HEK293 (cell line): Measurements from ENCODE around the gene AP5S1.

Experiments used
- CTCF ChIA-PET: fragments of 350-600 bp; formaldehyde crosslinking; extraction: SDS; loops from one replicate; lab custom pipeline; 2021; ENCODE audit warnings: antibody characterized with exemption; lab: Yijun Ruan, JAX
- POLR2A ChIA-PET: fragments of 300-600 bp; formaldehyde crosslinking; extraction: SDS; loops from one replicate; lab custom pipeline; 2020; ENCODE audit warnings: antibody characterized with exemption, inconsistent platforms; lab: Yijun Ruan, JAX
- H3K27ac ChIP-seq: fragments of 200-500 bp; sonication (Bioruptor generic); 2 replicates; pipeline ENCODE4 v1.5.1; 2014; ENCODE audit warnings: low read depth, low read length, control low read depth, inconsistent platforms; ENCODE audit errors: extremely low read depth
- H3K36me3 ChIP-seq, 2 experiments: fragments of 200-500 bp in 1 of 2; sonication (Bioruptor generic) in 1 of 2; 1 replicate in 1 of 2; 2 replicates in 1 of 2; pipeline ENCODE4 v1.5.1; 2014 to 2017; ENCODE audit warnings: inconsistent platforms in 2 of 2, low read length in 2 of 2; ENCODE audit not compliant: control insufficient read depth in 2 of 2, insufficient read depth in 1 of 2
- H3K4me1 ChIP-seq: fragments of 200-500 bp; sonication (Bioruptor generic); 2 replicates; pipeline ENCODE4 v1.5.1; 2014; ENCODE audit warnings: mild to moderate bottlenecking, low read length, inconsistent platforms; ENCODE audit not compliant: control insufficient read depth, insufficient read depth
- H3K4me3 ChIP-seq: 2 replicates; pipeline ENCODE4 v1.5.1; 2011; ENCODE audit warnings: low read depth, mild to moderate bottlenecking, control low read depth, low read length, moderate library complexity
- H3K9me3 ChIP-seq: fragments of 200-500 bp; sonication (Bioruptor generic); 2 replicates; pipeline ENCODE4 v1.5.1; 2014; ENCODE audit warnings: low read depth, low read length, inconsistent platforms; ENCODE audit not compliant: control insufficient read depth, insufficient read depth
- GLIS2 ChIP-seq: fragments of 450-650 bp; formaldehyde crosslinking; IDR thresholded peaks from 2 replicates; pipeline ENCODE4 v1.5.1; 2016; ENCODE audit warnings: missing biosample characterization, missing genetic modification characterization
- KLF7 ChIP-seq: fragments of 450-650 bp; formaldehyde crosslinking; IDR thresholded peaks from 2 replicates; pipeline ENCODE4 v1.5.1; 2016; ENCODE audit warnings: missing biosample characterization, missing genetic modification characterization, borderline replicate concordance
- RBAK ChIP-seq: fragments of 450-650 bp; formaldehyde crosslinking; IDR thresholded peaks from 2 replicates; pipeline ENCODE4 v1.5.1; 2016; ENCODE audit warnings: missing biosample characterization, missing genetic modification characterization
- SP7 ChIP-seq: fragments of 450-650 bp; formaldehyde crosslinking; IDR thresholded peaks from 2 replicates; pipeline ENCODE4 v1.5.1; 2016; ENCODE audit warnings: missing biosample characterization, missing genetic modification characterization
- TCF7L2 ChIP-seq: IDR thresholded peaks from 2 replicates; pipeline ENCODE4 v1.6.1; 2011; ENCODE audit warnings: low read depth, mild to moderate bottlenecking, inconsistent platforms, low read length, moderate library complexity, borderline replicate concordance
- ZBTB17 ChIP-seq: fragments of 450-650 bp; formaldehyde crosslinking; IDR thresholded peaks from 2 replicates; pipeline ENCODE4 v1.5.1; 2016; ENCODE audit warnings: missing biosample characterization, missing genetic modification characterization
- ZBTB20 ChIP-seq: fragments of 450-650 bp; formaldehyde crosslinking; IDR thresholded peaks from 2 replicates; pipeline ENCODE4 v1.5.1; 2016; ENCODE audit warnings: missing biosample characterization, missing genetic modification characterization
- ZBTB26 ChIP-seq: fragments of 450-650 bp; formaldehyde crosslinking; optimal IDR thresholded peaks from 2 replicates; pipeline ENCODE3; 2016; ENCODE audit warnings: missing biosample characterization, mild to moderate bottlenecking, missing genetic modification characterization
- ZBTB7A ChIP-seq: fragments of 450-650 bp; formaldehyde crosslinking; IDR thresholded peaks from 2 replicates; pipeline ENCODE4 v1.5.1; 2016; ENCODE audit warnings: low read depth, missing biosample characterization, missing genetic modification characterization
- ZNF114 ChIP-seq: fragments of 450-650 bp; formaldehyde crosslinking; IDR thresholded peaks from 2 replicates; pipeline ENCODE4 v1.5.0; 2017; ENCODE audit warnings: missing biosample characterization, missing genetic modification characterization
- ZNF146 ChIP-seq: fragments of 450-650 bp; formaldehyde crosslinking; IDR thresholded peaks from 2 replicates; pipeline ENCODE4 v1.5.1; 2016; ENCODE audit warnings: missing biosample characterization, missing genetic modification characterization
- ZNF274 ChIP-seq, 2 experiments: fragments of 200-500 bp in 1 of 2; fragments of 450-650 bp in 1 of 2; sonication (Bioruptor generic) in 1 of 2; formaldehyde crosslinking in 1 of 2; IDR thresholded peaks; 2 replicates each; pipeline versions ENCODE4 v1.5.1 to v1.6.1; 2014 to 2016; ENCODE audit warnings: borderline replicate concordance in 1 of 2, inconsistent platforms in 1 of 2, low read length in 1 of 2, missing biosample characterization in 1 of 2, missing genetic modification characterization in 1 of 2
- ZNF302 ChIP-seq: fragments of 450-650 bp; formaldehyde crosslinking; IDR thresholded peaks from 2 replicates; pipeline ENCODE4 v1.5.1; 2016; ENCODE audit warnings: missing biosample characterization, missing genetic modification characterization, low read depth
- ZNF394 ChIP-seq: fragments of 450-650 bp; formaldehyde crosslinking; IDR thresholded peaks from 2 replicates; pipeline ENCODE4 v1.5.1; 2016; ENCODE audit warnings: missing biosample characterization, missing genetic modification characterization, mild to moderate bottlenecking, moderate library complexity, borderline replicate concordance
- ZNF548 ChIP-seq: fragments of 450-650 bp; formaldehyde crosslinking; IDR thresholded peaks from 2 replicates; pipeline ENCODE4 v1.5.1; 2016; ENCODE audit warnings: missing biosample characterization, missing genetic modification characterization
- ZNF660 ChIP-seq: fragments of 450-650 bp; IDR thresholded peaks from 2 replicates; pipeline ENCODE4 v1.5.1; 2018; ENCODE audit warnings: missing biosample characterization, mild to moderate bottlenecking, missing genetic modification characterization
- ZNF747 ChIP-seq: fragments of 450-650 bp; formaldehyde crosslinking; IDR thresholded peaks from 2 replicates; pipeline ENCODE4 v1.5.1; 2016; ENCODE audit warnings: missing biosample characterization, missing genetic modification characterization
- TF ChIP-seq, protein P1 (sequence below): fragments of 450-650 bp; formaldehyde crosslinking; IDR thresholded peaks from 2 replicates; pipeline ENCODE4 v1.5.1; 2017; ENCODE audit warnings: missing biosample characterization, missing genetic modification characterization
- TF ChIP-seq, protein P2 (sequence below): fragments of 450-650 bp; formaldehyde crosslinking; IDR thresholded peaks from 2 replicates; pipeline ENCODE4 v1.5.1; 2016; ENCODE audit warnings: missing biosample characterization, missing genetic modification characterization
- TF ChIP-seq, protein P3 (sequence below): fragments of 450-650 bp; formaldehyde crosslinking; IDR thresholded peaks from 2 replicates; pipeline ENCODE4; 2016; ENCODE audit warnings: missing biosample characterization, missing genetic modification characterization
- TF ChIP-seq, protein P4 (sequence below): fragments of 450-650 bp; formaldehyde crosslinking; IDR thresholded peaks from 2 replicates; pipeline ENCODE4 v1.5.1; 2016; ENCODE audit warnings: missing biosample characterization, missing genetic modification characterization, borderline replicate concordance

Gene AP5S1

GRCh38 chr20:3861191-3861590 lies 40.8 kb downstream of the AP5S1 start (continued):
- TF ChIP-seq, protein P1, sequence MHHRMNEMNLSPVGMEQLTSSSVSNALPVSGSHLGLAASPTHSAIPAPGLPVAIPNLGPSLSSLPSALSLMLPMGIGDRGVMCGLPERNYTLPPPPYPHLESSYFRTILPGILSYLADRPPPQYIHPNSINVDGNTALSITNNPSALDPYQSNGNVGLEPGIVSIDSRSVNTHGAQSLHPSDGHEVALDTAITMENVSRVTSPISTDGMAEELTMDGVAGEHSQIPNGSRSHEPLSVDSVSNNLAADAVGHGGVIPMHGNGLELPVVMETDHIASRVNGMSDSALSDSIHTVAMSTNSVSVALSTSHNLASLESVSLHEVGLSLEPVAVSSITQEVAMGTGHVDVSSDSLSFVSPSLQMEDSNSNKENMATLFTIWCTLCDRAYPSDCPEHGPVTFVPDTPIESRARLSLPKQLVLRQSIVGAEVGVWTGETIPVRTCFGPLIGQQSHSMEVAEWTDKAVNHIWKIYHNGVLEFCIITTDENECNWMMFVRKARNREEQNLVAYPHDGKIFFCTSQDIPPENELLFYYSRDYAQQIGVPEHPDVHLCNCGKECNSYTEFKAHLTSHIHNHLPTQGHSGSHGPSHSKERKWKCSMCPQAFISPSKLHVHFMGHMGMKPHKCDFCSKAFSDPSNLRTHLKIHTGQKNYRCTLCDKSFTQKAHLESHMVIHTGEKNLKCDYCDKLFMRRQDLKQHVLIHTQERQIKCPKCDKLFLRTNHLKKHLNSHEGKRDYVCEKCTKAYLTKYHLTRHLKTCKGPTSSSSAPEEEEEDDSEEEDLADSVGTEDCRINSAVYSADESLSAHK (tag by site-specific recombination), result no peak
- TF ChIP-seq, protein P2, sequence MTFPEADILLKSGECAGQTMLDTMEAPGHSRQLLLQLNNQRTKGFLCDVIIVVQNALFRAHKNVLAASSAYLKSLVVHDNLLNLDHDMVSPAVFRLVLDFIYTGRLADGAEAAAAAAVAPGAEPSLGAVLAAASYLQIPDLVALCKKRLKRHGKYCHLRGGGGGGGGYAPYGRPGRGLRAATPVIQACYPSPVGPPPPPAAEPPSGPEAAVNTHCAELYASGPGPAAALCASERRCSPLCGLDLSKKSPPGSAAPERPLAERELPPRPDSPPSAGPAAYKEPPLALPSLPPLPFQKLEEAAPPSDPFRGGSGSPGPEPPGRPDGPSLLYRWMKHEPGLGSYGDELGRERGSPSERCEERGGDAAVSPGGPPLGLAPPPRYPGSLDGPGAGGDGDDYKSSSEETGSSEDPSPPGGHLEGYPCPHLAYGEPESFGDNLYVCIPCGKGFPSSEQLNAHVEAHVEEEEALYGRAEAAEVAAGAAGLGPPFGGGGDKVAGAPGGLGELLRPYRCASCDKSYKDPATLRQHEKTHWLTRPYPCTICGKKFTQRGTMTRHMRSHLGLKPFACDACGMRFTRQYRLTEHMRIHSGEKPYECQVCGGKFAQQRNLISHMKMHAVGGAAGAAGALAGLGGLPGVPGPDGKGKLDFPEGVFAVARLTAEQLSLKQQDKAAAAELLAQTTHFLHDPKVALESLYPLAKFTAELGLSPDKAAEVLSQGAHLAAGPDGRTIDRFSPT (tag by site-specific recombination), result no peak
- TF ChIP-seq, protein P3, sequence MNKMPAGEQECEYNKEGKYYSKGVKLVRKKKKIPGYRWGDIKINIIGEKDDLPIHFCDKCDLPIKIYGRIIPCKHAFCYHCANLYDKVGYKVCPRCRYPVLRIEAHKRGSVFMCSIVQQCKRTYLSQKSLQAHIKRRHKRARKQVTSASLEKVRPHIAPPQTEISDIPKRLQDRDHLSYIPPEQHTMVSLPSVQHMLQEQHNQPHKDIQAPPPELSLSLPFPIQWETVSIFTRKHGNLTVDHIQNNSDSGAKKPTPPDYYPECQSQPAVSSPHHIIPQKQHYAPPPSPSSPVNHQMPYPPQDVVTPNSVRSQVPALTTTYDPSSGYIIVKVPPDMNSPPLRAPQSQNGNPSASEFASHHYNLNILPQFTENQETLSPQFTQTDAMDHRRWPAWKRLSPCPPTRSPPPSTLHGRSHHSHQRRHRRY, result no peak
- TF ChIP-seq ZNF114 (tag by site-specific recombination), result no peak
- no peak for TF ChIP-seq ZNF660 (tag by site-specific recombination)
- no peak for TF ChIP-seq ZNF747 (tag by site-specific recombination)
- no peak for TF ChIP-seq ZBTB7A (tag by site-specific recombination)
- TF ChIP-seq ZNF274 (IDR thresholded peaks at IDR 0.05; ENCODE audit: low read length), result no peak
- no peak for TF ChIP-seq ZNF274 (tag by site-specific recombination; IDR thresholded peaks at IDR 0.05; ENCODE audit: borderline replicate concordance)
- TF ChIP-seq, protein P4, sequence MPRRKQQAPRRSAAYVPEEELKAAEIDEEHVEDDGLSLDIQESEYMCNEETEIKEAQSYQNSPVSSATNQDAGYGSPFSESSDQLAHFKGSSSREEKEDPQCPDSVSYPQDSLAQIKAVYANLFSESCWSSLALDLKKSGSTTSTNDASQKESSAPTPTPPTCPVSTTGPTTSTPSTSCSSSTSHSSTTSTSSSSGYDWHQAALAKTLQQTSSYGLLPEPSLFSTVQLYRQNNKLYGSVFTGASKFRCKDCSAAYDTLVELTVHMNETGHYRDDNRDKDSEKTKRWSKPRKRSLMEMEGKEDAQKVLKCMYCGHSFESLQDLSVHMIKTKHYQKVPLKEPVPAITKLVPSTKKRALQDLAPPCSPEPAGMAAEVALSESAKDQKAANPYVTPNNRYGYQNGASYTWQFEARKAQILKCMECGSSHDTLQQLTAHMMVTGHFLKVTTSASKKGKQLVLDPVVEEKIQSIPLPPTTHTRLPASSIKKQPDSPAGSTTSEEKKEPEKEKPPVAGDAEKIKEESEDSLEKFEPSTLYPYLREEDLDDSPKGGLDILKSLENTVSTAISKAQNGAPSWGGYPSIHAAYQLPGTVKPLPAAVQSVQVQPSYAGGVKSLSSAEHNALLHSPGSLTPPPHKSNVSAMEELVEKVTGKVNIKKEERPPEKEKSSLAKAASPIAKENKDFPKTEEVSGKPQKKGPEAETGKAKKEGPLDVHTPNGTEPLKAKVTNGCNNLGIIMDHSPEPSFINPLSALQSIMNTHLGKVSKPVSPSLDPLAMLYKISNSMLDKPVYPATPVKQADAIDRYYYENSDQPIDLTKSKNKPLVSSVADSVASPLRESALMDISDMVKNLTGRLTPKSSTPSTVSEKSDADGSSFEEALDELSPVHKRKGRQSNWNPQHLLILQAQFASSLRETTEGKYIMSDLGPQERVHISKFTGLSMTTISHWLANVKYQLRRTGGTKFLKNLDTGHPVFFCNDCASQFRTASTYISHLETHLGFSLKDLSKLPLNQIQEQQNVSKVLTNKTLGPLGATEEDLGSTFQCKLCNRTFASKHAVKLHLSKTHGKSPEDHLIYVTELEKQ, result no peak

- TF ChIP-seq RBAK (tag by site-specific recombination) (peak; percentile 97), KLF7 (no peak)
- Histone ChIP-seq H3K4me3 (no peak overlapping the region), H3K4me1 (no peaks in the 10 kb centered on the region), H3K36me3 (peaks cover 52 to 89% of the 10 kb centered on the region in 2 experiments), H3K27ac (no peak overlapping the region), H3K9me3 (no peaks in the 10 kb centered on the region)
- ChIA-PET CTCF (interaction anchor here (0.6 to 1.0 kb wide), 4 partner anchors 26 to 145 kb away, joined by 3 to 7 read pairs (median 4); partner anchors contain the start of gene AP5S1), POLR2A (interaction anchor here (1.2 kb wide), 1 partner anchor 18 kb away, joined by 6 read pairs; no protein-coding TSS in a partner anchor)
These were observed 42.0 kb downstream of the AP5S1 start for GRCh38 chr20:3862333-3862732.

GRCh38 chr20:3863317-3863716 lies 43.0 kb downstream of the AP5S1 start:
- TF ChIP-seq ZNF146 (tag by site-specific recombination) (no peak), ZNF302 (tag by site-specific recombination) (no peak), TCF7L2 (no peak), GLIS2 (no peak), ZNF394 (no peak), ZBTB20 (no peak), ZNF548 (tag by site-specific recombination) (no peak), ZBTB17 (tag by site-specific recombination) (no peak), SP7 (no peak), ZBTB26 (no peak)
- Histone ChIP-seq H3K4me3 (no peak overlapping the region), H3K9me3 (no peaks in the 10 kb centered on the region), H3K36me3 (peaks cover 44 to 89% of the 10 kb centered on the region in 2 experiments), H3K27ac (no peak overlapping the region), H3K4me1 (no peaks in the 10 kb centered on the region)
- ChIA-PET POLR2A (no interaction called here), CTCF (interaction anchor here (5.7 kb wide), 1 partner anchor 8 kb away, joined by 26 read pairs; no protein-coding TSS in a partner anchor)
